SH-SY5Y (cell line): ENCODE results near the gene AGTRAP.

Experiments
- GATA2 ChIP-seq: IDR thresholded peaks from 2 replicates; pipeline ENCODE4 v1.6.1; 2011; ENCODE audit warnings: mild to moderate bottlenecking, low read depth, low read length
- GATA3 ChIP-seq: IDR thresholded peaks from 2 replicates; pipeline ENCODE4 v1.6.1; 2011; ENCODE audit warnings: low read depth, mild to moderate bottlenecking, low read length, moderate library complexity

DNA sequence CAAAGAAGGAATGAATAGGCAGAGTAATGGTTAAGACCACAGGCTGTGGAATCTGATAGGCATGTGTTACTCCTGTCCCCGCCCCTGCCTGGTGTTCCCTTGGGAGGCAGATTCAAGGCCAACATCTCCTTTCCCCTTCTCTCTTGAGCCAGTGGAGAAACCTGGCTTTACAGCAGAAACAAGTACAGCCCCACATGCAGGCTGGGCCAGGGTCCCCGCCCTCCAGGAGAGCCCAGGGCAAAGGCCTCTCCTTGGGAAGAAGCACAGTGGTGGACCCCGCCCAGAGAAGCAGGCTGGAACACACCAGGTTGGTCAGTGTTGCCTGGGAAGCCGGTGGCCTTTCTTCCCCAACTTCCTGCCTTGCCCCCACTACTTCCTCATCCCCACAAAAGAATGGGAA, 32.9 kb downstream of the AGTRAP start:
- no peak for TF ChIP-seq GATA3
- TF ChIP-seq GATA2, result no peak
